ENCODE results near the gene DUSP19. TPM values are rescaled to one million over a fixed set of nuclear protein-coding genes. Genes with fewer than 3 reads are reported as not detected.
A peak's percentile ranks its signal among the peaks of the same experiment; 100 is the strongest.
"Not testable (repeated sequence)": the region's sequence is repeated elsewhere in the genome, so short reads cannot be mapped to it uniquely, and the experiment has no call there.

The DUSP19 gene
- total and polyA plus RNA-seq, 2 of the 8 experiments (the other 6 are each of a cell fraction or from before 2014, with no cell fraction given), result 0.73 to 2.3 TPM

DNA sequence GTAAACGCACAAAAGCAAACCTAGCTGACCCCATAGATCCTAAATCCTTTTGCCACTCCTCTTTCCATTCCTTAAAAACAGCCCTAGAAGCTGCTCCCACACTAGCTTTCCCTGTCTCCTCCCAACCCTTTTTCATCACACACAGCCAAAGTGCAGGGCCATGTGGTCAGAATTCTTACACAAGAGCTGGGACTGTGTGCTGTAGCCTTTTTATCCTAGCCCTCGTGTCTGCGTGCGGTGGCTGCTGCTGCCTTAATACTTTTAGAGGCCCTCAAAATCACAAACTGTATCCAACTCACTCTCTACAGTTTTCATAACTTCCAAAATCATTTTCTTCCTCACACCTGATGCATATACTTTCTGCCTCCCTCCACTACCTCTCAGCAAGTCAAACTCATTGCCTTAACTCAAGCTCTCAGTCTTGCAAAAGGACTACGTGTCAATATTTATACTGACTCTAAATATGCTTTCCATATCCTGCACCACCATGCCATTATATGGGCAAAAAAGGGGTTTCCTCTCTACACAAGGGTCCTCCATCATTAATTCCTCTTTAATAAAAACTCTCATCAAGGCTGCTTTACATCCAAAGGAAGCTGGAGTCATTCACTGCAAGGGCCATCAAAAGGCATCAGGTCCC lies 30.9 kb upstream of the DUSP19 start:
- H4K8ac ChIP-seq (ENCODE audit: extremely low read depth, insufficient read depth, low read length); H2BK15ac ChIP-seq (ENCODE audit: low read length); H2AFZ ChIP-seq (ENCODE audit: low read length); H3K4me2 ChIP-seq (ENCODE audit: insufficient read depth in 1 of 2, low read depth in 2 of 2, low read length in 2 of 2); H4K91ac ChIP-seq (replicated peaks; ENCODE audit: insufficient read length, low read length); H3K79me2 ChIP-seq (ENCODE audit: control insufficient read depth in 1 of 2, insufficient read depth in 2 of 2, low read length in 2 of 2); H3K23ac ChIP-seq (ENCODE audit: insufficient read length); H3K79me1 ChIP-seq (ENCODE audit: low read depth, low read length); H3K23me2 ChIP-seq (ENCODE audit: low read depth, low read length); H2BK5ac ChIP-seq (ENCODE audit: low read depth, low read length); H3K36me3 ChIP-seq (ENCODE audit: control insufficient read depth in 2 of 4, insufficient read depth in 4 of 4, low read length in 3 of 4); H3K27me3 ChIP-seq (replicated peaks in 1 of 4; ENCODE audit: control insufficient read depth in 3 of 4, extremely low read depth in 1 of 4, insufficient read depth in 3 of 4, low read length in 3 of 4); H3K9ac ChIP-seq (replicated peaks in 1 of 4; ENCODE audit: extremely low read depth in 1 of 4, low read depth in 3 of 4, low read length in 3 of 4); H3K56ac ChIP-seq (replicated peaks; ENCODE audit: insufficient read length, low read depth, low read length); FAIRE-seq; H3K18ac ChIP-seq (ENCODE audit: extremely low read depth, low read length); H2AK5ac ChIP-seq (ENCODE audit: low read depth, low read length); H2BK120ac ChIP-seq (replicated peaks; ENCODE audit: low read depth, low read length); POLR2A ChIA-PET (ENCODE audit: partially characterized antibody); H4K20me1 ChIP-seq (replicated peaks in 1 of 2; ENCODE audit: control insufficient read depth in 1 of 2, insufficient read depth in 2 of 2, low read length in 2 of 2); H3K14ac ChIP-seq (ENCODE audit: insufficient read length); DNase-seq (ENCODE audit: low read depth in 1 of 2, low spot score in 2 of 2); H3K4ac ChIP-seq (replicated peaks; ENCODE audit: insufficient read length, low read depth, low read length); H3K9me3 ChIP-seq (ENCODE audit: insufficient read depth in 2 of 2, low read depth in 1 of 2, low read length in 1 of 2); H4K5ac ChIP-seq (ENCODE audit: insufficient read length, low read depth, low read length); H3K4me3 ChIP-seq (ENCODE audit: extremely low read depth in 1 of 4, insufficient read depth in 2 of 4, low read depth in 3 of 4, low read length in 4 of 4); H3K27ac ChIP-seq (ENCODE audit: low read depth, low read length): not testable (repeated sequence)
- H2BK12ac ChIP-seq (ENCODE audit: low read depth, low read length), result 0 out of 2 replicates have a peak overlapping the region, but pooled peaks have one; percentile 75
- peak overlapping the region; percentile 96; the same call in 1 of the 2 replicates for H2BK20ac ChIP-seq (ENCODE audit: low read length)
- peaks cover 0 to 10% (median 9%) of the 10 kb centered on the region in 4 experiments; a peak in 5 of 7 replicates for H3K4me1 ChIP-seq (replicated peaks in 1 of 4; ENCODE audit: control insufficient read depth in 3 of 4, insufficient read depth in 4 of 4, low read length in 3 of 4)
- 82% methylated on average over 5 of the region's 5 CpGs; no CpG with 5 or more reads in 1 of the 2 experiments for WGBS, 2 experiments (ENCODE audit: extremely low coverage in 1 of 2, insufficient coverage in 1 of 2, insufficient read length in 1 of 2, insufficient replicate concordance in 2 of 2, low coverage in 1 of 2, low lambda C conversion rate in 2 of 2, missing lambda C conversion rate in 1 of 2)
- CTCF ChIA-PET (ENCODE audit: partially characterized antibody), result interaction anchor here (0.7 to 1.1 kb wide), 2 partner anchors 24 to 59 kb away, joined by 3 read pairs; no protein-coding TSS in a partner anchor
